NCI-H1694 (cell line): Measurements from ENCODE around the gene PPFIBP1.

Experiments used
- DNase-seq: peaks from one replicate; lab custom pipeline; 2025; lab: John Stamatoyannopoulos, UW

The PPFIBP1 gene

GRCh38 chr12:27513155-27513824, 10.7 kb upstream of the PPFIBP1 start:
- DNase-seq: no peak

- no peak for DNase-seq
These were observed 8.3 kb upstream of the PPFIBP1 start for GRCh38 chr12:27515671-27516070.

GRCh38 chr12:27516625-27517024, 7.4 kb upstream of the PPFIBP1 start:
- no peak for DNase-seq

GRCh38 chr12:27517546-27517945, 6.5 kb upstream of the PPFIBP1 start:
- DNase-seq: no peak

- DNase-seq: no peak
These were observed 5.9 kb upstream of the PPFIBP1 start for GRCh38 chr12:27517961-27518665.

- no peak for DNase-seq
These were observed 2.9 kb upstream of the PPFIBP1 start for GRCh38 chr12:27521066-27521465.

GRCh38 chr12:27521981-27522380, 2.0 kb upstream of the PPFIBP1 start:
- no peak for DNase-seq

GRCh38 chr12:27523305-27523641, 733 bp upstream of the PPFIBP1 start:
- DNase-seq: no peak

GRCh38 chr12:27524494-27524835, 459 bp downstream of the PPFIBP1 start:
- DNase-seq: no peak

GRCh38 chr12:27524839-27525753, 1.1 kb downstream of the PPFIBP1 start:
- no peak for DNase-seq

- no peak for DNase-seq
These were observed 3.5 kb downstream of the PPFIBP1 start for GRCh38 chr12:27527512-27527911.

GRCh38 chr12:27528788-27529187, 4.8 kb downstream of the PPFIBP1 start:
- no peak for DNase-seq

- no peak for DNase-seq
These were observed 6.3 kb downstream of the PPFIBP1 start for GRCh38 chr12:27530157-27530922.

GRCh38 chr12:27531896-27532295, 7.9 kb downstream of the PPFIBP1 start:
- no peak for DNase-seq

- DNase-seq: no peak
These were observed 10.2 kb downstream of the PPFIBP1 start for GRCh38 chr12:27534060-27534764.

- DNase-seq: no peak
These were observed 10.8 kb downstream of the PPFIBP1 start for GRCh38 chr12:27534765-27535161.

GRCh38 chr12:27535318-27535717, 11.3 kb downstream of the PPFIBP1 start:
- DNase-seq: no peak

GRCh38 chr12:27537855-27538675, 14.1 kb downstream of the PPFIBP1 start:
- no peak for DNase-seq

- no peak for DNase-seq
These were observed 15.2 kb downstream of the PPFIBP1 start for GRCh38 chr12:27539191-27539631.

GRCh38 chr12:27541031-27541719, 17.2 kb downstream of the PPFIBP1 start:
- no peak for DNase-seq
